IMR-90 (cell line): Measurements from ENCODE around the gene ARHGEF4. TPM values are rescaled to one million over a fixed set of nuclear protein-coding genes. Genes with fewer than 3 reads are reported as not detected.

ENCODE experiments used
- ATAC-seq: fragments of 200-7000 bp; cut with Tn5 transposase; 2 replicates; pipeline ENCODE4 v1.9.1; 2020; ENCODE audit warnings: low read depth, mild to moderate bottlenecking, moderate library complexity
- BruUV-seq: library from RNA; stranded (reverse); fragments of 400-500 nt; replicated peaks from 2 replicates; lab custom pipeline; 2021; lab: Mats Ljungman, UMichigan
- CTCF ChIA-PET: fragments of 300-600 bp; formaldehyde crosslinking; extraction: SDS; loops from one replicate; lab custom pipeline; 2021; ENCODE audit warnings: antibody characterized with exemption; lab: Yijun Ruan, JAX
- POLR2A ChIA-PET: fragments of 300-600 bp; sonication (Branson Sonifier 250); formaldehyde crosslinking; loops from one replicate; lab custom pipeline; 2022; ENCODE audit warnings: antibody characterized with exemption; ENCODE audit not compliant: unreplicated experiment; lab: Charles Lee
- DNase-seq: peaks from one replicate; pipeline ENCODE4 v3.0.0; 2013
- H2AFZ ChIP-seq: replicated peaks from 2 replicates; pipeline ENCODE3; 2013; ENCODE audit warnings: low read length, mild to moderate bottlenecking; ENCODE audit not compliant: poor library complexity
- H2AK5ac ChIP-seq: 2 replicates; pipeline ENCODE4 v1.6.1; 2013; ENCODE audit warnings: low read depth, low read length, inconsistent platforms
- H2AK9ac ChIP-seq: replicated peaks from 2 replicates; pipeline ENCODE3; 2013; ENCODE audit warnings: mild to moderate bottlenecking, low read depth, low read length, moderate library complexity; ENCODE audit not compliant: poor library complexity
- H2BK120ac ChIP-seq: 2 replicates; pipeline ENCODE4 v1.6.1; 2013; ENCODE audit warnings: low read depth, low read length, inconsistent platforms
- H2BK15ac ChIP-seq: 3 replicates; pipeline ENCODE4 v1.6.1; 2013; ENCODE audit warnings: low read depth, low read length, inconsistent platforms
- H2BK20ac ChIP-seq: 2 replicates; pipeline ENCODE4 v1.6.1; 2013; ENCODE audit warnings: low read depth, mild to moderate bottlenecking, inconsistent platforms, low read length, moderate library complexity
- H2BK5ac ChIP-seq: 2 replicates; pipeline ENCODE4 v1.6.1; 2013; ENCODE audit warnings: mild to moderate bottlenecking, low read depth, low read length, inconsistent platforms; ENCODE audit not compliant: poor library complexity, severe bottlenecking
- H3K14ac ChIP-seq: replicated peaks from 2 replicates; pipeline ENCODE4 v1.6.1; 2013; ENCODE audit warnings: low read depth, low read length, inconsistent platforms
- H3K18ac ChIP-seq: 2 replicates; pipeline ENCODE4 v1.6.1; 2013; ENCODE audit warnings: low read depth, low read length, control low read depth
- H3K23ac ChIP-seq: 2 replicates; pipeline ENCODE4 v1.6.1; 2013; ENCODE audit warnings: low read depth, low read length, inconsistent platforms
- H3K27ac ChIP-seq: 2 replicates; pipeline ENCODE4 v1.5.1; 2013; ENCODE audit warnings: mild to moderate bottlenecking, control low read depth, low read length; ENCODE audit not compliant: insufficient read depth
- H3K27me3 ChIP-seq: 2 replicates; pipeline ENCODE4 v1.6.1; 2013; ENCODE audit warnings: low read length; ENCODE audit not compliant: control insufficient read depth, insufficient read depth
- H3K36me3 ChIP-seq: 2 replicates; pipeline ENCODE4 v1.6.1; 2013; ENCODE audit warnings: low read length, mixed read lengths; ENCODE audit not compliant: control insufficient read depth, insufficient read depth
- H3K4ac ChIP-seq: 2 replicates; pipeline ENCODE4 v1.6.1; 2013; ENCODE audit warnings: low read depth, low read length, inconsistent platforms
- H3K4me1 ChIP-seq: 2 replicates; pipeline ENCODE4 v1.6.1; 2013; ENCODE audit warnings: low read length, mixed read lengths; ENCODE audit not compliant: control insufficient read depth, insufficient read depth
- H3K4me2 ChIP-seq: 2 replicates; pipeline ENCODE4 v1.6.1; 2013; ENCODE audit warnings: low read depth, mild to moderate bottlenecking, control low read depth, low read length, moderate library complexity
- H3K4me3 ChIP-seq: 2 replicates; pipeline ENCODE4 v1.5.1; 2013; ENCODE audit warnings: low read depth, mild to moderate bottlenecking, control low read depth, low read length, moderate library complexity; ENCODE audit not compliant: insufficient read depth
- H3K56ac ChIP-seq: 2 replicates; pipeline ENCODE4 v1.6.1; 2013; ENCODE audit warnings: low read length, inconsistent platforms; ENCODE audit not compliant: insufficient read depth; ENCODE audit errors: extremely low read depth
- H3K79me1 ChIP-seq, 2 experiments: 2 replicates each; pipeline ENCODE4 v1.6.1; 2013; ENCODE audit warnings: low read length in 2 of 2, inconsistent platforms in 1 of 2, low read depth in 1 of 2
- H3K9ac ChIP-seq: 2 replicates; pipeline ENCODE4 v1.6.1; 2013; ENCODE audit warnings: low read depth, low read length, control low read depth
- H3K9me1 ChIP-seq: 2 replicates; pipeline ENCODE4 v1.6.1; 2013; ENCODE audit warnings: low read length, inconsistent platforms; ENCODE audit not compliant: insufficient read depth
- H3K9me3 ChIP-seq: 2 replicates; pipeline ENCODE4 v1.6.1; 2013; ENCODE audit warnings: low read length; ENCODE audit not compliant: control insufficient read depth, insufficient read depth
- H4K20me1 ChIP-seq: 2 replicates; pipeline ENCODE4 v1.6.1; 2013; ENCODE audit warnings: low read length, inconsistent platforms; ENCODE audit not compliant: insufficient read depth
- H4K5ac ChIP-seq: 2 replicates; pipeline ENCODE4 v1.6.1; 2013; ENCODE audit warnings: mild to moderate bottlenecking, low read depth, low read length, control low read depth
- H4K8ac ChIP-seq, 2 experiments: 2 replicates each; pipeline ENCODE4 v1.6.1; 2013; ENCODE audit warnings: low read depth in 2 of 2, low read length in 2 of 2, control low read depth in 1 of 2, inconsistent platforms in 1 of 2
- H4K91ac ChIP-seq: 2 replicates; pipeline ENCODE4 v1.6.1; 2013; ENCODE audit warnings: low read depth, low read length, inconsistent platforms; ENCODE audit not compliant: insufficient read depth
- ELK1 ChIP-seq: fragments of 150-350 bp; IDR thresholded peaks from 2 replicates; pipeline ENCODE4 v1.6.1; 2016; ENCODE audit warnings: low read depth, mild to moderate bottlenecking, low read length, moderate library complexity, borderline replicate concordance
- WGBS, 2 experiments: methylation state at CpG; one replicate each; pipeline versions ENCODE4 v1.1.5 to v1.1.7; 2013; ENCODE audit warnings: missing lambda C conversion rate in 2 of 2; ENCODE audit not compliant: insufficient read length in 1 of 2; ENCODE audit errors: extremely low coverage in 2 of 2; 5-methylcytosine and 5-hydroxymethylcytosine counted together
- dilution Hi-C: fragments of 300-500 bp; cut with HindIII; formaldehyde crosslinking; loops from one replicate; pipeline ENCODE4 v1.14.3; 2018; ENCODE audit warnings: low sequenced_read_pairs; ENCODE audit not compliant: unreplicated experiment
- in situ Hi-C: fragments of 300-500 bp; cut with MboI; formaldehyde crosslinking; loops from 3 replicates; pipeline ENCODE4 v1.14.3; 2019; ENCODE audit warnings: low sequenced_read_pairs, inconsistent platforms, mixed read lengths
- intact Hi-C: fragments of 100-400 bp; cut with micrococcal nuclease; formaldehyde crosslinking; loops from 2 replicates; pipeline ENCODE4 v1.10.0; 2022
- polyA plus RNA-seq, 3 experiments: library from polyadenylated mRNA; depleted of rRNA; stranded (reverse); fragments of >200 nt; gene quantifications; 2 replicates each; pipeline ENCODE4 v1.2.3, GENCODE V29; 2012; ENCODE audit warnings: low replicate concordance in 1 of 3
- total RNA-seq: library from RNA; depleted of rRNA; stranded (reverse); fragments of >200 nt; gene quantifications from 2 replicates; pipeline ENCODE4 v1.2.3, GENCODE V29; 2012

The ARHGEF4 gene
- total and polyA plus RNA-seq, 2 of the 4 experiments (the other 2 are of a cell fraction): 2.7 to 5.0 TPM

- no peak overlapping the region for H4K8ac ChIP-seq
- no peak overlapping the region for H2BK15ac ChIP-seq
- intact Hi-C loops: no loop called here
- dilution Hi-C loops: no loop called here
- no peaks in the 10 kb centered on the region for H4K20me1 ChIP-seq
- H2AFZ ChIP-seq: no peak overlapping the region
- DNase-seq (no peak), ATAC-seq (no peak)
- H2AK5ac ChIP-seq: no peak overlapping the region
- no peak overlapping the region for H2BK5ac ChIP-seq
- in situ Hi-C loops: no loop called here
- H3K4me1 ChIP-seq: no peaks in the 10 kb centered on the region
- H2AK9ac ChIP-seq: no peak overlapping the region
- H4K5ac ChIP-seq: no peak overlapping the region
- no peak overlapping the region for H3K14ac ChIP-seq
- no peak overlapping the region for H3K9ac ChIP-seq
- BruUV-seq: no TSS peak
- ChIA-PET CTCF (no interaction called here), POLR2A (no interaction called here)
- H3K56ac ChIP-seq: no peak overlapping the region
- H3K9me3 ChIP-seq: no peaks in the 10 kb centered on the region
- no peak overlapping the region for H3K23ac ChIP-seq
- H2BK120ac ChIP-seq: no peak overlapping the region
- H4K91ac ChIP-seq: no peak overlapping the region
- no peak overlapping the region for H3K4ac ChIP-seq
- H3K27me3 ChIP-seq: no peaks in the 10 kb centered on the region
- H2BK20ac ChIP-seq: no peak overlapping the region
- TF ChIP-seq ELK1: no peak
- H3K79me1 ChIP-seq: no peaks in the 10 kb centered on the region
- no peak overlapping the region for H3K4me3 ChIP-seq
- H3K9me1 ChIP-seq: no peaks in the 10 kb centered on the region
- no peak overlapping the region for H3K4me2 ChIP-seq
- no peaks in the 10 kb centered on the region for H3K36me3 ChIP-seq
- no peak overlapping the region for H3K18ac ChIP-seq
- WGBS, 2 experiments: 67% methylated on average over 2 of the region's 10 CpGs; no CpG with 5 or more reads in 1 of the 2 experiments
- no peak overlapping the region for H3K27ac ChIP-seq
Measured at GRCh38 chr2:130844161-130844560, 7.4 kb downstream of the ARHGEF4 start.
